GM12873 (cell line): ENCODE data around the gene PPP1R7.

ENCODE experiments used
- TF ChIP-seq, protein P1 (sequence below): IDR thresholded peaks from 2 replicates; pipeline ENCODE4 v1.5.1; 2012; ENCODE audit warnings: low read depth, mild to moderate bottlenecking, moderate library complexity, low read length, control low read depth; ENCODE audit not compliant: insufficient read depth; ENCODE audit errors: missing control alignments

The PPP1R7 gene

GRCh38 chr2:241131531-241131930 is 18.7 kb upstream of the PPP1R7 start:
- TF ChIP-seq, protein P1, sequence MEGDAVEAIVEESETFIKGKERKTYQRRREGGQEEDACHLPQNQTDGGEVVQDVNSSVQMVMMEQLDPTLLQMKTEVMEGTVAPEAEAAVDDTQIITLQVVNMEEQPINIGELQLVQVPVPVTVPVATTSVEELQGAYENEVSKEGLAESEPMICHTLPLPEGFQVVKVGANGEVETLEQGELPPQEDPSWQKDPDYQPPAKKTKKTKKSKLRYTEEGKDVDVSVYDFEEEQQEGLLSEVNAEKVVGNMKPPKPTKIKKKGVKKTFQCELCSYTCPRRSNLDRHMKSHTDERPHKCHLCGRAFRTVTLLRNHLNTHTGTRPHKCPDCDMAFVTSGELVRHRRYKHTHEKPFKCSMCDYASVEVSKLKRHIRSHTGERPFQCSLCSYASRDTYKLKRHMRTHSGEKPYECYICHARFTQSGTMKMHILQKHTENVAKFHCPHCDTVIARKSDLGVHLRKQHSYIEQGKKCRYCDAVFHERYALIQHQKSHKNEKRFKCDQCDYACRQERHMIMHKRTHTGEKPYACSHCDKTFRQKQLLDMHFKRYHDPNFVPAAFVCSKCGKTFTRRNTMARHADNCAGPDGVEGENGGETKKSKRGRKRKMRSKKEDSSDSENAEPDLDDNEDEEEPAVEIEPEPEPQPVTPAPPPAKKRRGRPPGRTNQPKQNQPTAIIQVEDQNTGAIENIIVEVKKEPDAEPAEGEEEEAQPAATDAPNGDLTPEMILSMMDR: no peak

GRCh38 chr2:241132538-241133435 is 17.5 kb upstream of the PPP1R7 start:
- TF ChIP-seq, protein P1: no peak

GRCh38 chr2:241133436-241133820 is 16.8 kb upstream of the PPP1R7 start:
- TF ChIP-seq, protein P1: no peak

- TF ChIP-seq, protein P1: no peak
Measured at GRCh38 chr2:241134711-241135110, 15.6 kb upstream of the PPP1R7 start.

DNA sequence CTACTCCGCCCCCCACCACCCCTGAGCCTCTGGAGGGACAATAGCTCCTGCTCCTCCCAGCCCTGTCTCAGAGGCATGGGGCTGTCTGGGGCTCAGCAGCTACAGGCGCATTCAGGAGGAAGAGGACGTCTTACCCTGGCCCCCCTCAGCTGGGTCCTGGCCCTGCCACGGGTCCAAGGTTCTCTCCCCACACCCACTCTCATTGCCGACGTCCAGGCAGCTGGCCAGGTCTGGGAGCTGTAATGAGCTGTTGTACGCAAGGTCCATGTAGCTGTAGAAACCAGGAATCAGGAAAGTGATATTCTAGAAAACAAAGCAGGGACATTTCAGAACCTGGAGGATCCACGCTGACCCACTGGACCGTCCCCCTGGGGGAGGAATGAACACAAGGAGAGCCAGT is 14.5 kb upstream of the PPP1R7 start:
- TF ChIP-seq, protein P1: no peak

DNA sequence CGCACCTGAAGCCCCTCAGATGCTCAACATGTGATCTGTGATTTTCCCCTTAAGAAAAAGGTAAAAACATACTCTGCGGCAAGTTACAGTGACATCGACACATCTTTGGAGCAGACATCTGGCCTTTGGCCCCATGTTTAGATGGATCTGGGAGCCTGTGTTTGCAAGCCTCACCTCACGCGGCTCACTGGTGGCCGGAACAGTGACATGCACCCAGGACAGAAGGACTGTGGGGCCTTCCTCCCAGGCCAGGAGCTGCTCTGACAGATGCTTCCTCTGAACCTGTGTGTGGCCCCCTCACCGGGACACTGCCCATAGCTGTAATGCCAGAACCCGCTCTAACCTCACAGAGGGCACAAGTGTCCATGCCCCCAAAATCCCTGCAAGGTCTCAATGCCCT is 14.1 kb upstream of the PPP1R7 start:
- TF ChIP-seq, protein P1: no peak

- TF ChIP-seq, protein P1: no peak
Measured at GRCh38 chr2:241136661-241137260, 13.5 kb upstream of the PPP1R7 start.
